ENCODE data around the gene KIF21A. TPM values are rescaled to one million over a fixed set of nuclear protein-coding genes. Genes with fewer than 3 reads are reported as not detected.
A peak's percentile ranks its signal among the peaks of the same experiment; 100 is the strongest.

The KIF21A gene
- total and polyA plus RNA-seq, 2 of the 13 experiments (the other 11 are each of a cell fraction or from before 2014, with no cell fraction given) = 20.6 to 39.7 TPM

DNA sequence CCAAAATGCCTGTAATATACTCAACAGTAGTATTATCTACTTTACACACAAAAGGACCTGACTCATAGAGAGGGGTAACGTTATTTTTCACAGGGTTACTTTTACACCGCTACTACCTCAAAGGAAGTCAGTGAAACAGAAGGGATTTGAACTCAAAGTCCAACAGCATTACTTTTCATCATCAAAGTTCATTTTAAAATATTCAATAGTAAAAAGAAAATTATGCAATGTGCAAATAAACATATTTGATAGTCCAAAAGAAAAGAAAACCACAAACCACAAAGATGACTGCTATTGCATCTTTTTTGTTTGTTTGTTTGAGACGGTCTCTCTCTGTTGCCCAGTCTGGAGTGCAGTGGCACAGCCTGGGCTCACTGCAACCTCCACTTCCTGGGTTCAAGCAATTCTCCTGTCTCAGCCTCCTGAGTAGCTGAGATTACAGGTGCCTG is 15.5 kb downstream of the KIF21A start (continued):
- TF ChIP-seq SRY (CRISPR knock-in tag; IDR thresholded peaks at IDR 0.05) (no peak), ZNF619 (CRISPR knock-in tag; IDR thresholded peaks at IDR 0.05) (no peak), NKX3-1 (CRISPR knock-in tag; IDR thresholded peaks at IDR 0.05) (no peak), ESRRA (CRISPR knock-in tag; IDR thresholded peaks at IDR 0.05; ENCODE audit: low read depth) (no peak), HMG20A (CRISPR knock-in tag; IDR thresholded peaks at IDR 0.05; ENCODE audit: borderline replicate concordance) (peak; percentile 74; the same call in 1 of the 2 replicates), SOX6 (IDR thresholded peaks at IDR 0.05) (no peak), SOX6 (CRISPR knock-in tag; IDR thresholded peaks at IDR 0.05) (peak; percentile 54; the same call in 1 of the 2 replicates), ZNF883 (CRISPR knock-in tag; IDR thresholded peaks at IDR 0.05; ENCODE audit: not compliant biosample characterization) (no peak), KDM6A (CRISPR knock-in tag; IDR thresholded peaks at IDR 0.05; ENCODE audit: low read depth) (0 out of 2 replicates have a peak, but pooled peaks have one; percentile 35), SRSF9 (IDR thresholded peaks at IDR 0.05; ENCODE audit: borderline replicate concordance, insufficient read depth, low read depth, low read length, poor library complexity, severe bottlenecking) (no peak), SNAPC2 (CRISPR knock-in tag; IDR thresholded peaks at IDR 0.05) (no peak), CEBPG (CRISPR knock-in tag; IDR thresholded peaks at IDR 0.05) (no peak), SALL1 (CRISPR knock-in tag; IDR thresholded peaks at IDR 0.05) (peak; percentile 60), CREM (IDR thresholded peaks at IDR 0.05) (peak; percentile 40; the same call in 1 of the 2 replicates), CREM (CRISPR knock-in tag; IDR thresholded peaks at IDR 0.05) (no peak), ZNF441 (CRISPR knock-in tag; IDR thresholded peaks at IDR 0.05; ENCODE audit: borderline replicate concordance) (no peak), GTF3A (CRISPR knock-in tag; conservative IDR thresholded peaks at IDR 0.05) (no peak), REXO4 (CRISPR knock-in tag; IDR thresholded peaks at IDR 0.05; ENCODE audit: borderline replicate concordance) (no peak), RELA (CRISPR knock-in tag; IDR thresholded peaks at IDR 0.05) (no peak), ZMAT3 (CRISPR knock-in tag; conservative IDR thresholded peaks at IDR 0.05) (no peak), SIX1 (CRISPR knock-in tag; IDR thresholded peaks at IDR 0.05; ENCODE audit: borderline replicate concordance) (no peak), ZNF773 (CRISPR knock-in tag; IDR thresholded peaks at IDR 0.05; ENCODE audit: borderline replicate concordance) (no peak), ZNF343 (CRISPR knock-in tag; IDR thresholded peaks at IDR 0.05) (no peak)
- TF ChIP-seq, protein P1, sequence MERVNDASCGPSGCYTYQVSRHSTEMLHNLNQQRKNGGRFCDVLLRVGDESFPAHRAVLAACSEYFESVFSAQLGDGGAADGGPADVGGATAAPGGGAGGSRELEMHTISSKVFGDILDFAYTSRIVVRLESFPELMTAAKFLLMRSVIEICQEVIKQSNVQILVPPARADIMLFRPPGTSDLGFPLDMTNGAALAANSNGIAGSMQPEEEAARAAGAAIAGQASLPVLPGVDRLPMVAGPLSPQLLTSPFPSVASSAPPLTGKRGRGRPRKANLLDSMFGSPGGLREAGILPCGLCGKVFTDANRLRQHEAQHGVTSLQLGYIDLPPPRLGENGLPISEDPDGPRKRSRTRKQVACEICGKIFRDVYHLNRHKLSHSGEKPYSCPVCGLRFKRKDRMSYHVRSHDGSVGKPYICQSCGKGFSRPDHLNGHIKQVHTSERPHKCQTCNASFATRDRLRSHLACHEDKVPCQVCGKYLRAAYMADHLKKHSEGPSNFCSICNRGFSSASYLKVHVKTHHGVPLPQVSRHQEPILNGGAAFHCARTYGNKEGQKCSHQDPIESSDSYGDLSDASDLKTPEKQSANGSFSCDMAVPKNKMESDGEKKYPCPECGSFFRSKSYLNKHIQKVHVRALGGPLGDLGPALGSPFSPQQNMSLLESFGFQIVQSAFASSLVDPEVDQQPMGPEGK (CRISPR knock-in tag; IDR thresholded peaks at IDR 0.05) = no peak
- TF ChIP-seq, protein P2, sequence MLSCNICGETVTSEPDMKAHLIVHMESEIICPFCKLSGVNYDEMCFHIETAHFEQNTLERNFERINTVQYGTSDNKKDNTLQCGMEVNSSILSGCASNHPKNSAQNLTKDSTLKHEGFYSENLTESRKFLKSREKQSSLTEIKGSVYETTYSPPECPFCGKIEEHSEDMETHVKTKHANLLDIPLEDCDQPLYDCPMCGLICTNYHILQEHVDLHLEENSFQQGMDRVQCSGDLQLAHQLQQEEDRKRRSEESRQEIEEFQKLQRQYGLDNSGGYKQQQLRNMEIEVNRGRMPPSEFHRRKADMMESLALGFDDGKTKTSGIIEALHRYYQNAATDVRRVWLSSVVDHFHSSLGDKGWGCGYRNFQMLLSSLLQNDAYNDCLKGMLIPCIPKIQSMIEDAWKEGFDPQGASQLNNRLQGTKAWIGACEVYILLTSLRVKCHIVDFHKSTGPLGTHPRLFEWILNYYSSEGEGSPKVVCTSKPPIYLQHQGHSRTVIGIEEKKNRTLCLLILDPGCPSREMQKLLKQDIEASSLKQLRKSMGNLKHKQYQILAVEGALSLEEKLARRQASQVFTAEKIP (CRISPR knock-in tag; IDR thresholded peaks at IDR 0.05; ENCODE audit: borderline replicate concordance) = no peak
- TF ChIP-seq, protein P3, sequence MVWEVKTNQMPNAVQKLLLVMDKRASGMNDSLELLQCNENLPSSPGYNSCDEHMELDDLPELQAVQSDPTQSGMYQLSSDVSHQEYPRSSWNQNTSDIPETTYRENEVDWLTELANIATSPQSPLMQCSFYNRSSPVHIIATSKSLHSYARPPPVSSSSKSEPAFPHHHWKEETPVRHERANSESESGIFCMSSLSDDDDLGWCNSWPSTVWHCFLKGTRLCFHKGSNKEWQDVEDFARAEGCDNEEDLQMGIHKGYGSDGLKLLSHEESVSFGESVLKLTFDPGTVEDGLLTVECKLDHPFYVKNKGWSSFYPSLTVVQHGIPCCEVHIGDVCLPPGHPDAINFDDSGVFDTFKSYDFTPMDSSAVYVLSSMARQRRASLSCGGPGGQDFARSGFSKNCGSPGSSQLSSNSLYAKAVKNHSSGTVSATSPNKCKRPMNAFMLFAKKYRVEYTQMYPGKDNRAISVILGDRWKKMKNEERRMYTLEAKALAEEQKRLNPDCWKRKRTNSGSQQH (CRISPR knock-in tag; IDR thresholded peaks at IDR 0.05; ENCODE audit: low read depth) = no peak
- TF ChIP-seq, protein P4, sequence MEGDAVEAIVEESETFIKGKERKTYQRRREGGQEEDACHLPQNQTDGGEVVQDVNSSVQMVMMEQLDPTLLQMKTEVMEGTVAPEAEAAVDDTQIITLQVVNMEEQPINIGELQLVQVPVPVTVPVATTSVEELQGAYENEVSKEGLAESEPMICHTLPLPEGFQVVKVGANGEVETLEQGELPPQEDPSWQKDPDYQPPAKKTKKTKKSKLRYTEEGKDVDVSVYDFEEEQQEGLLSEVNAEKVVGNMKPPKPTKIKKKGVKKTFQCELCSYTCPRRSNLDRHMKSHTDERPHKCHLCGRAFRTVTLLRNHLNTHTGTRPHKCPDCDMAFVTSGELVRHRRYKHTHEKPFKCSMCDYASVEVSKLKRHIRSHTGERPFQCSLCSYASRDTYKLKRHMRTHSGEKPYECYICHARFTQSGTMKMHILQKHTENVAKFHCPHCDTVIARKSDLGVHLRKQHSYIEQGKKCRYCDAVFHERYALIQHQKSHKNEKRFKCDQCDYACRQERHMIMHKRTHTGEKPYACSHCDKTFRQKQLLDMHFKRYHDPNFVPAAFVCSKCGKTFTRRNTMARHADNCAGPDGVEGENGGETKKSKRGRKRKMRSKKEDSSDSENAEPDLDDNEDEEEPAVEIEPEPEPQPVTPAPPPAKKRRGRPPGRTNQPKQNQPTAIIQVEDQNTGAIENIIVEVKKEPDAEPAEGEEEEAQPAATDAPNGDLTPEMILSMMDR (CRISPR knock-in tag; IDR thresholded peaks at IDR 0.05) = no peak
